ENCODE measurements around the gene SEMA3G. TPM values are rescaled to one million over a fixed set of nuclear protein-coding genes. Genes with fewer than 3 reads are reported as not detected.

The SEMA3G gene
- polyA plus RNA-seq, 1 donor from 2014 or later: not detected

GRCh38 chr3:52393131-52393807 is 51.6 kb downstream of the SEMA3G start:
- Histone ChIP-seq H3K27me3 (ENCODE audit: insufficient read depth, low read depth, low read length) (no peaks in the 10 kb centered on the region), H3K4me3 (ENCODE audit: low read length) (no peak overlapping the region), H3K9ac (ENCODE audit: low read length) (no peak overlapping the region), H2AFZ (ENCODE audit: low read depth, low read length) (no peak overlapping the region), H3F3A (ENCODE audit: insufficient read depth, low read length, poor library complexity, severe bottlenecking) (no peaks in the 10 kb centered on the region), H4K20me1 (ENCODE audit: insufficient read depth) (no peaks in the 10 kb centered on the region), H3K79me2 (replicated peaks; ENCODE audit: insufficient read depth, low read length) (no peaks in the 10 kb centered on the region), H3K9me2 (ENCODE audit: insufficient read depth, low read length) (no peaks in the 10 kb centered on the region), H3K4me2 (ENCODE audit: low read length) (no peak overlapping the region), H3K27ac (ENCODE audit: low read length) (no peak overlapping the region), H3K9me3 (ENCODE audit: low read length) (no peaks in the 10 kb centered on the region), H3K36me3 (ENCODE audit: insufficient read depth, low read length) (no peaks in the 10 kb centered on the region)
- TF ChIP-seq EP300 (conservative IDR thresholded peaks at IDR 0.05; ENCODE audit: poor library complexity, severe bottlenecking) (no peak), POLR2AphosphoS5 (IDR thresholded peaks at IDR 0.05) (no peak), TAF1 (IDR thresholded peaks at IDR 0.05; ENCODE audit: low read depth) (no peak), RAD21 (conservative IDR thresholded peaks at IDR 0.05) (no peak), EZH2 (IDR thresholded peaks at IDR 0.05; ENCODE audit: borderline replicate concordance, insufficient read depth, low read length, poor library complexity, severe bottlenecking) (no peak), SMC3 (conservative IDR thresholded peaks at IDR 0.05; ENCODE audit: poor library complexity) (no peak), MXI1 (conservative IDR thresholded peaks at IDR 0.05; ENCODE audit: poor library complexity, severe bottlenecking) (no peak), REST (IDR thresholded peaks at IDR 0.05; ENCODE audit: borderline replicate concordance) (no peak)
- TF ChIP-seq, protein P1, sequence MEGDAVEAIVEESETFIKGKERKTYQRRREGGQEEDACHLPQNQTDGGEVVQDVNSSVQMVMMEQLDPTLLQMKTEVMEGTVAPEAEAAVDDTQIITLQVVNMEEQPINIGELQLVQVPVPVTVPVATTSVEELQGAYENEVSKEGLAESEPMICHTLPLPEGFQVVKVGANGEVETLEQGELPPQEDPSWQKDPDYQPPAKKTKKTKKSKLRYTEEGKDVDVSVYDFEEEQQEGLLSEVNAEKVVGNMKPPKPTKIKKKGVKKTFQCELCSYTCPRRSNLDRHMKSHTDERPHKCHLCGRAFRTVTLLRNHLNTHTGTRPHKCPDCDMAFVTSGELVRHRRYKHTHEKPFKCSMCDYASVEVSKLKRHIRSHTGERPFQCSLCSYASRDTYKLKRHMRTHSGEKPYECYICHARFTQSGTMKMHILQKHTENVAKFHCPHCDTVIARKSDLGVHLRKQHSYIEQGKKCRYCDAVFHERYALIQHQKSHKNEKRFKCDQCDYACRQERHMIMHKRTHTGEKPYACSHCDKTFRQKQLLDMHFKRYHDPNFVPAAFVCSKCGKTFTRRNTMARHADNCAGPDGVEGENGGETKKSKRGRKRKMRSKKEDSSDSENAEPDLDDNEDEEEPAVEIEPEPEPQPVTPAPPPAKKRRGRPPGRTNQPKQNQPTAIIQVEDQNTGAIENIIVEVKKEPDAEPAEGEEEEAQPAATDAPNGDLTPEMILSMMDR (IDR thresholded peaks at IDR 0.05; ENCODE audit: poor library complexity, severe bottlenecking): no peak

DNA sequence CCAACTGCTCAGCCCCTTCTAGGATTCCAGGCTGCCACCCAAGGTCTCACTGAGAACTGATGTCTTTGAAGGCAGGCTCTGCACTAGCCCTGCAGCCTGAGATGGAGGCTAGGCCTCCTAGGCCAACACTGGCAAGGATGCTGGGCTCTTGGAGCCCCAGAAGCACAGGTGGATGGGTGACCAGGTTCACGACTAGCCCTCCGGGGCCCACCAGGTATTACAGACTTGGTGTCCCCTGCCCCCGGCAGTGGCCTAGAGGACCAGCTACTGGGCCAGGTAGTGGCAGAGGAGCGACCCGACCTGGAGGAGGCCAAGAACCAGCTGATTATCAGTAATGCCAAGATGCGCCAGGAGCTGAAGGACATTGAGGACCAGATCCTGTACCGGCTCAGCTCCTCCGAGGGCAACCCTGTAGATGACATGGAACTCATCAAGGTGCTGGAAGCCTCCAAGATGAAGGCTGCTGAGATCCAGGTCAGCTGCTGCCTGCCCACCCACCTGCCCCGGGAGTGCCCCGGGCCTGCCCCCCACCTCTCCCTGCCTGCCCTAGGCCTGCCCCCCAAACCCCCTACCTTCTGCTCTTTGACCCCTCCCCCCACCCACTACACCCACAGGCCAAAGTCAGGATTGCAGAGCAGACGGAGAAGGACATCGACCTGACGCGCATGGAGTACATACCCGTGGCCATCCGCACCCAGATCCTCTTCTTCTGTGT is 52.5 kb downstream of the SEMA3G start:
- Histone ChIP-seq H3K4me3 (ENCODE audit: low read length) (no peak overlapping the region), H3F3A (ENCODE audit: insufficient read depth, low read length, poor library complexity, severe bottlenecking) (no peaks in the 10 kb centered on the region), H3K9me3 (ENCODE audit: low read length) (no peaks in the 10 kb centered on the region), H3K9ac (ENCODE audit: low read length) (no peak overlapping the region), H3K4me2 (ENCODE audit: low read length) (no peak overlapping the region), H3K27ac (ENCODE audit: low read length) (no peak overlapping the region), H2AFZ (ENCODE audit: low read depth, low read length) (no peak overlapping the region), H3K9me2 (ENCODE audit: insufficient read depth, low read length) (no peaks in the 10 kb centered on the region), H3K36me3 (ENCODE audit: insufficient read depth, low read length) (no peaks in the 10 kb centered on the region), H3K27me3 (ENCODE audit: insufficient read depth, low read depth, low read length) (no peaks in the 10 kb centered on the region), H4K20me1 (ENCODE audit: insufficient read depth) (no peaks in the 10 kb centered on the region), H3K79me2 (replicated peaks; ENCODE audit: insufficient read depth, low read length) (no peaks in the 10 kb centered on the region)
- TF ChIP-seq RAD21 (conservative IDR thresholded peaks at IDR 0.05): no peak
- no peak for TF ChIP-seq MXI1 (conservative IDR thresholded peaks at IDR 0.05; ENCODE audit: poor library complexity, severe bottlenecking)
- no peak for TF ChIP-seq EP300 (conservative IDR thresholded peaks at IDR 0.05; ENCODE audit: poor library complexity, severe bottlenecking)
- TF ChIP-seq EZH2 (IDR thresholded peaks at IDR 0.05; ENCODE audit: borderline replicate concordance, insufficient read depth, low read length, poor library complexity, severe bottlenecking): no peak
- TF ChIP-seq POLR2AphosphoS5 (IDR thresholded peaks at IDR 0.05): no peak
- no peak for TF ChIP-seq SMC3 (conservative IDR thresholded peaks at IDR 0.05; ENCODE audit: poor library complexity)

Measured in neural cell (in vitro differentiated cells).